ENCODE measurements around the gene NKD1.

- TF ChIP-seq, protein P1, sequence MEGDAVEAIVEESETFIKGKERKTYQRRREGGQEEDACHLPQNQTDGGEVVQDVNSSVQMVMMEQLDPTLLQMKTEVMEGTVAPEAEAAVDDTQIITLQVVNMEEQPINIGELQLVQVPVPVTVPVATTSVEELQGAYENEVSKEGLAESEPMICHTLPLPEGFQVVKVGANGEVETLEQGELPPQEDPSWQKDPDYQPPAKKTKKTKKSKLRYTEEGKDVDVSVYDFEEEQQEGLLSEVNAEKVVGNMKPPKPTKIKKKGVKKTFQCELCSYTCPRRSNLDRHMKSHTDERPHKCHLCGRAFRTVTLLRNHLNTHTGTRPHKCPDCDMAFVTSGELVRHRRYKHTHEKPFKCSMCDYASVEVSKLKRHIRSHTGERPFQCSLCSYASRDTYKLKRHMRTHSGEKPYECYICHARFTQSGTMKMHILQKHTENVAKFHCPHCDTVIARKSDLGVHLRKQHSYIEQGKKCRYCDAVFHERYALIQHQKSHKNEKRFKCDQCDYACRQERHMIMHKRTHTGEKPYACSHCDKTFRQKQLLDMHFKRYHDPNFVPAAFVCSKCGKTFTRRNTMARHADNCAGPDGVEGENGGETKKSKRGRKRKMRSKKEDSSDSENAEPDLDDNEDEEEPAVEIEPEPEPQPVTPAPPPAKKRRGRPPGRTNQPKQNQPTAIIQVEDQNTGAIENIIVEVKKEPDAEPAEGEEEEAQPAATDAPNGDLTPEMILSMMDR (IDR thresholded peaks at IDR 0.05): no peak
- TF ChIP-seq POLR2A (IDR thresholded peaks at IDR 0.05): no peak
These were observed 23.6 kb downstream of the NKD1 start for GRCh38 chr16:50571786-50572185.

Measured in uterus (tissue), 2 donors.